ENCODE results near the gene PTPN2. TPM values are rescaled to one million over a fixed set of nuclear protein-coding genes. Genes with fewer than 3 reads are reported as not detected.
"Not testable (repeated sequence)": the region's sequence is repeated elsewhere in the genome, so short reads cannot be mapped to it uniquely, and the experiment has no call there.

Gene PTPN2
- total RNA-seq, 2 donors from 2014 or later = 22.7 to 34.2 TPM

GRCh38 chr18:12882453-12883371, 1.3 kb downstream of the PTPN2 start:
- 4 to 5% methylated on average over 22 of the region's 22 CpGs for WGBS, 2 donors
- no peak for TF ChIP-seq POLR2A (IDR thresholded peaks at IDR 0.05)
- TF ChIP-seq, protein P1, sequence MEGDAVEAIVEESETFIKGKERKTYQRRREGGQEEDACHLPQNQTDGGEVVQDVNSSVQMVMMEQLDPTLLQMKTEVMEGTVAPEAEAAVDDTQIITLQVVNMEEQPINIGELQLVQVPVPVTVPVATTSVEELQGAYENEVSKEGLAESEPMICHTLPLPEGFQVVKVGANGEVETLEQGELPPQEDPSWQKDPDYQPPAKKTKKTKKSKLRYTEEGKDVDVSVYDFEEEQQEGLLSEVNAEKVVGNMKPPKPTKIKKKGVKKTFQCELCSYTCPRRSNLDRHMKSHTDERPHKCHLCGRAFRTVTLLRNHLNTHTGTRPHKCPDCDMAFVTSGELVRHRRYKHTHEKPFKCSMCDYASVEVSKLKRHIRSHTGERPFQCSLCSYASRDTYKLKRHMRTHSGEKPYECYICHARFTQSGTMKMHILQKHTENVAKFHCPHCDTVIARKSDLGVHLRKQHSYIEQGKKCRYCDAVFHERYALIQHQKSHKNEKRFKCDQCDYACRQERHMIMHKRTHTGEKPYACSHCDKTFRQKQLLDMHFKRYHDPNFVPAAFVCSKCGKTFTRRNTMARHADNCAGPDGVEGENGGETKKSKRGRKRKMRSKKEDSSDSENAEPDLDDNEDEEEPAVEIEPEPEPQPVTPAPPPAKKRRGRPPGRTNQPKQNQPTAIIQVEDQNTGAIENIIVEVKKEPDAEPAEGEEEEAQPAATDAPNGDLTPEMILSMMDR (IDR thresholded peaks at IDR 0.05) = no peak
- peaks cover 37% of the 10 kb centered on the region for H3K4me1 ChIP-seq

DNA sequence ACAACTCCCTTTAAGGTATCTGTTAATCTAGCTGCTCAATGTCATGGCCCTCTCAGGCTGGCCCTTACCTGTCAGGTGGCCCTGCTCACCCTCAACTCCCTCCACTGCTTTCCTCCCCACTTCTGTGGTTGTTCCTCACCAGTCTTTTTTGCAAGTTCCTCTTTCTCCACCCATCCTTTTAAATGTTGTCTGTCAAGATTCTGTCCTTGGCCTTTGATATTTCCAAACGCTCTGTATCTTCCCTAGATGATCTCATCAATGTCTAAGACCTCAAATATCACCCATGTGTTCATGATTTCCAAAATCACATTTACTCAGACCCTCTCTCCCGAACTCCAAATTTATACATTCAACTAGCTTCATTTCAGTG, 3.5 kb downstream of the PTPN2 start:
- Histone ChIP-seq H3K27ac (peak overlapping the region in 1 of 4 donors; percentile 64), H3K27me3 (no peaks in the 10 kb centered on the region), H3K36me3 (replicated peaks in 1 of 2; ENCODE audit: insufficient read depth in 1 of 2, low read depth in 2 of 2) (no peaks in the 10 kb centered on the region), H3K4me3 (no peak overlapping the region), H3K4me1 (peaks cover 36% of the 10 kb centered on the region), H3K9me3 (no peaks in the 10 kb centered on the region)
- WGBS, 2 donors = 46 to 76% methylated on average over 2 of the region's 2 CpGs
- intact Hi-C loops (cut with DNase I) = no loop called here
- no peak for ATAC-seq
- DNase-seq = no peak
- TF ChIP-seq, protein P1 (IDR thresholded peaks at IDR 0.05) = no peak
- TF ChIP-seq POLR2A (IDR thresholded peaks at IDR 0.05) = no peak

More at GRCh38 chr18:12882453-12883371, 1.3 kb downstream of the PTPN2 start:
- H3K27me3 ChIP-seq = no peaks in the 10 kb centered on the region
- H3K36me3 ChIP-seq (replicated peaks in 1 of 2; ENCODE audit: insufficient read depth in 1 of 2, low read depth in 2 of 2) = no peaks in the 10 kb centered on the region
- DNase-seq (no peak), ATAC-seq (no peak)
- no peaks in the 10 kb centered on the region for H3K9me3 ChIP-seq
- intact Hi-C loops (cut with DNase I) = no loop called here
- peak overlapping the region; percentile 5 to 79 for H3K4me3 ChIP-seq
- H3K27ac ChIP-seq = peak overlapping the region; percentile 93 to 100 (median 99)

GRCh38 chr18:12879840-12880540, 4.0 kb downstream of the PTPN2 start:
- Histone ChIP-seq H3K36me3 (replicated peaks in 1 of 2; ENCODE audit: insufficient read depth in 1 of 2, low read depth in 2 of 2) (no peaks in the 10 kb centered on the region), H3K4me1 (peaks cover 31% of the 10 kb centered on the region), H3K9me3 (no peaks in the 10 kb centered on the region), H3K27me3 (no peaks in the 10 kb centered on the region), H3K27ac (peak overlapping the region in 1 of 4 donors; percentile 64), H3K4me3 (no peak overlapping the region)
- no peak for ATAC-seq
- TF ChIP-seq POLR2A (IDR thresholded peaks at IDR 0.05) = no peak
- TF ChIP-seq, protein P1 (IDR thresholded peaks at IDR 0.05) = no peak
- 66 to 83% methylated on average over 8 of the region's 8 CpGs for WGBS, 2 donors
- peak in 1 of 4 donors; percentile 45 for DNase-seq
- intact Hi-C loops (cut with DNase I) = no loop called here

DNA sequence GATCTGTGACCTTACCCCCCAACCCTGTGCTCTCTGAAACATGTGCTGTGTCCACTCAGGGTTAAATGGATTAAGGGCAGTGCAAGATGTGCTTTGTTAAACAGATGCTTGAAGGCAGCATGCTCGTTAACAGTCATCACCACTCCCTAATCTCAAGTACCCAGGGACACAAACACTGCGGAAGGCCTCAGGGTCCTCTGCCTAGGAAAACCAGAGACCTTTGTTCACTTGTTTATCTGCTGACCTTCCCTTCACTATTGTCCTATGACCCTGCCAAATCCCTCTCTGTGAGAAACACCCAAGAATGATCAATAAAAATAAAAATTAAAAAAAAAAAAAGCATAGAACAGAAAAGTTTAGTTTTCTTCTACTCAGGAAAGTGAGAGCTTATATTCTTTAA, 9.0 kb downstream of the PTPN2 start:
- H3K9me3 ChIP-seq; DNase-seq; H3K27me3 ChIP-seq; H3K4me3 ChIP-seq; H3K27ac ChIP-seq; H3K4me1 ChIP-seq; intact Hi-C loops (cut with DNase I); H3K36me3 ChIP-seq (replicated peaks in 1 of 2; ENCODE audit: insufficient read depth in 1 of 2, low read depth in 2 of 2); ATAC-seq: not testable (repeated sequence)
- WGBS, 2 donors = 27 to 33% methylated on average over 2 of the region's 2 CpGs

DNA sequence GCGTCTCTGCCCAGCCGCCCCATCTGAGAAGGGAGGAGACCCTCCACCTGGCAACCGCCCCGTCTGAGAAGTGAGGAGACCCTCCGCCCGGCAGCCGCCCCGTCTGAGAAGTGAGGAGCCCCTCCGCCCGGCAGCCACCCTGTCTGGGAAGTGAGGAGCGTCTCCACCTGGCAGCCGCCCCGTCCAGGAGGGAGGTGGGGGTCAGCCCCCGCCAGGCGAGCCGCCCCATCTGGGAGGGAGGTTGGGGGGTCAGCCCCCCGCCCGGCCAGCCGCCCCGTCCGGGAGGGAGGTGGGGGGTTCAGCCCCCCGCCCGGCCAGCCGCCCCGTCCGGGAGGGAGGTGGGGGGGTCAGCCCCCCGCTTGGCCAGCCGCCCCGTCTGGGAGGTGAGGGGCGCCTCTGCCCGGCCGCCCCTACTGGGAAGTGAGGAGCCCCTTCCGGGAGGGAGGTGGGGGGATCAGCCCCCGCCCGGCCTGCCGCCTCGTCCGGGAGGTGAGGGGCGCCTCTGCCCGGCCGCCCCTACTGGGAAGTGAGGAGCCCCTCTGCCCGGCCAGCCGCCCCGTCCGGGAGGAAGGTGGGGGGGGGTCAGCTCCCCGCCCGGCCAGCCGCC, 10.0 kb downstream of the PTPN2 start:
- DNase-seq; intact Hi-C loops (cut with DNase I); H3K4me1 ChIP-seq: not testable (repeated sequence)

More for the DNA sequence above, 10.0 kb downstream of the PTPN2 start:
- H3K27ac ChIP-seq; ATAC-seq; H3K36me3 ChIP-seq (replicated peaks in 1 of 2; ENCODE audit: insufficient read depth in 1 of 2, low read depth in 2 of 2); H3K9me3 ChIP-seq; H3K4me3 ChIP-seq; H3K27me3 ChIP-seq: not testable (repeated sequence)
- 95% methylated on average over 16 of the region's 48 CpGs; no CpG with 5 or more reads in 1 of the 2 donors for WGBS, 2 donors
